H1 (cell line): ENCODE measurements around the gene CHST2. TPM values are rescaled to one million over a fixed set of nuclear protein-coding genes. Genes with fewer than 3 reads are reported as not detected.

Experiments used
- polyA plus RNA-seq, 7 experiments: library from polyadenylated mRNA; depleted of rRNA in 3 of 7; stranded (reverse) in 5 of 7; unstranded in 2 of 7; fragments of >200 nt in 5 of 7; fragments of 200-250 nt in 2 of 7; gene quantifications; 1 replicate in 5 of 7; 2 replicates in 1 of 7; 4 replicates in 1 of 7; pipeline versions ENCODE4 v1.2.1 to v1.2.3, GENCODE V29; 2011 to 2013; ENCODE audit warnings: missing spikeins in 2 of 7, mixed read lengths in 2 of 7
- total RNA-seq: library from RNA; stranded (reverse); fragmentation: NEBNext Ultra II Directional; extraction: Animal tissue kit (Norgen Biotek cat#: 25700); gene quantifications from 2 replicates; pipeline ENCODE4 v1.2.1, GENCODE V29; 2021
- TF ChIP-seq, protein P1 (sequence below), 3 experiments: IDR thresholded peaks; 1 replicate in 2 of 3; 2 replicates in 1 of 3; pipeline versions ENCODE4 v1.5.1 to v1.6.1; 2011; ENCODE audit warnings: low read length in 3 of 3, mild to moderate bottlenecking in 3 of 3, inconsistent platforms in 2 of 3, low read depth in 1 of 3, moderate library complexity in 1 of 3; ENCODE audit not compliant: insufficient read depth in 1 of 3; ENCODE audit errors: control extremely low read depth in 1 of 3
- TF ChIP-seq, protein P2 (sequence below): IDR thresholded peaks from 2 replicates; pipeline ENCODE4 v1.6.1; 2012; ENCODE audit warnings: inconsistent platforms

CHST2 gene
- total and polyA plus RNA-seq, 2 of the 8 experiments (the other 6 are each of a cell fraction or from before 2014, with no cell fraction given), result 3.2 to 15.1 TPM

DNA sequence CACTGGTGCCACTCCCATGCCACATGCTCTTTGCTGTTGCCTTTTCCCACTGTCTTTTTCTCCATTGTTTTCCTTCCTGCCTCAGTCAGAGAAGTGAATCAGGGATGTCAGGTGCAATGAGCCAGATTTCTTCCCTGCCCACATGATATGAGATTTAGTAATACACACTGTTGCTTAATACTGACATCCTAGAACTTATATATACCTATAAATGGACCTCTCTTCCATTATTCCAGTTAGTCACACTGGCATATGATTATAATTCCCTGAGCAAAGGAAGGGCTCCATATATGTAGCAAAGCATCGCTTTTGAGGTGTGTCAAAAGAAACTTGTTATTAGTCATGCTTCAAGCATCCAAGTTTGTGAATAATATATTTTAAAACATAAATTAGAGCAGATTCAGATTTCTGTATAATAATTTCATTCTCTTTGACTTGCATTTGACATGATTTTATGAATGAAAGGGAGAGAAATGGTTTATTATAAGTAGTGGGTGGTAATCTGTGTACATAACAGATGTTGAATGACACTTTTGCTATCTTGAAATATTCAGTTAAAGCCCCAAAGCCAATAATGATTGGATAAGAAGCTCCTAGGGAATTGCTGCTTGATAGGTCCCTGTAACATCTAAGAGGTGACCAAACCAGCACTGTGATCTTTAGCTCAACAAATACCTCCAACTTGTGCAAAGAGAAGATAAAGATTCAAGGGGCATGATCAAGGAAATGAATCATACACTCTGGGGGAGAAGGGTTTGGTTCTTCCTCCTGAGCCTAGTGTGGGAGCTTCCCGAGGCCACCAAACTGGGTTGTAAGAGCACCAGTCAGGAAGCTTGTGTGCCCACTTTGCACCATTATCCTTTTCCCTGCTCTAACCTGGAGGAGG is 48.6 kb downstream of the CHST2 start (continued):
- TF ChIP-seq, protein P1, sequence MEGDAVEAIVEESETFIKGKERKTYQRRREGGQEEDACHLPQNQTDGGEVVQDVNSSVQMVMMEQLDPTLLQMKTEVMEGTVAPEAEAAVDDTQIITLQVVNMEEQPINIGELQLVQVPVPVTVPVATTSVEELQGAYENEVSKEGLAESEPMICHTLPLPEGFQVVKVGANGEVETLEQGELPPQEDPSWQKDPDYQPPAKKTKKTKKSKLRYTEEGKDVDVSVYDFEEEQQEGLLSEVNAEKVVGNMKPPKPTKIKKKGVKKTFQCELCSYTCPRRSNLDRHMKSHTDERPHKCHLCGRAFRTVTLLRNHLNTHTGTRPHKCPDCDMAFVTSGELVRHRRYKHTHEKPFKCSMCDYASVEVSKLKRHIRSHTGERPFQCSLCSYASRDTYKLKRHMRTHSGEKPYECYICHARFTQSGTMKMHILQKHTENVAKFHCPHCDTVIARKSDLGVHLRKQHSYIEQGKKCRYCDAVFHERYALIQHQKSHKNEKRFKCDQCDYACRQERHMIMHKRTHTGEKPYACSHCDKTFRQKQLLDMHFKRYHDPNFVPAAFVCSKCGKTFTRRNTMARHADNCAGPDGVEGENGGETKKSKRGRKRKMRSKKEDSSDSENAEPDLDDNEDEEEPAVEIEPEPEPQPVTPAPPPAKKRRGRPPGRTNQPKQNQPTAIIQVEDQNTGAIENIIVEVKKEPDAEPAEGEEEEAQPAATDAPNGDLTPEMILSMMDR (IDR thresholded peaks at IDR 0.05; ENCODE audit: control extremely low read depth in 1 of 3, insufficient read depth in 1 of 3, low read depth in 1 of 3, low read length in 3 of 3), result no peak
- TF ChIP-seq, protein P2, sequence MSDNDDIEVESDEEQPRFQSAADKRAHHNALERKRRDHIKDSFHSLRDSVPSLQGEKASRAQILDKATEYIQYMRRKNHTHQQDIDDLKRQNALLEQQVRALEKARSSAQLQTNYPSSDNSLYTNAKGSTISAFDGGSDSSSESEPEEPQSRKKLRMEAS, result no peak
